Vagina (tissue), 2 donors: ENCODE results near the gene PRG2. TPM values are rescaled to one million over a fixed set of nuclear protein-coding genes. Genes with fewer than 3 reads are reported as not detected.
A peak's percentile ranks its signal among the peaks of the same experiment; 100 is the strongest.

Experiments used
- DNase-seq, 2 donors: peaks; one replicate each; pipeline ENCODE4 v3.0.0-alpha.2; 2017; ENCODE audit errors: extremely low spot score in 2 of 2
- H3K27ac ChIP-seq: fragments of 200-600 bp; sonication (generic); one replicate; pipeline ENCODE4 v1.5.1; 2019
- H3K27me3 ChIP-seq: fragments of 200-600 bp; sonication (generic); one replicate; pipeline ENCODE4 v1.5.1; 2019
- H3K36me3 ChIP-seq, 2 donors: fragments of 200-600 bp; sonication (generic); one replicate each; pipeline ENCODE4 v1.5.1; 2017 to 2019
- H3K4me1 ChIP-seq: fragments of 200-600 bp; sonication (generic); one replicate; pipeline ENCODE4 v1.5.1; 2019
- H3K4me3 ChIP-seq, 2 donors: fragments of 200-600 bp; sonication (generic); 1 replicate in 1 of 2; 2 replicates in 1 of 2; pipeline ENCODE4 v1.5.1; 2016 to 2019
- H3K9me3 ChIP-seq: fragments of 200-600 bp; sonication (generic); one replicate; pipeline ENCODE4 v1.5.1; 2019
- CTCF ChIP-seq, 3 experiments: fragments of 450-650 bp in 2 of 3; fragments of 200-600 bp in 1 of 3; sonication (generic) in 1 of 3; IDR thresholded peaks; one replicate each; pipeline ENCODE4 v1.5.1; 2017 to 2019; ENCODE audit warnings: antibody characterized with exemption in 3 of 3, mild to moderate bottlenecking in 2 of 3, moderate library complexity in 2 of 3
- POLR2A ChIP-seq, 2 donors: fragments of 450-650 bp; IDR thresholded peaks; one replicate each; pipeline ENCODE4 v1.6.1; 2017; ENCODE audit warnings: antibody characterized with exemption in 2 of 2, mild to moderate bottlenecking in 2 of 2, moderate library complexity in 2 of 2
- POLR2AphosphoS5 ChIP-seq, 2 donors: sonication (generic); formaldehyde crosslinking; IDR thresholded peaks; one replicate each; pipeline ENCODE4 v1.9.0; 2017; ENCODE audit warnings: antibody characterized with exemption in 2 of 2, mild to moderate bottlenecking in 2 of 2, low read depth in 1 of 2; ENCODE audit not compliant: insufficient read depth in 1 of 2
- intact Hi-C: fragments of 100-400 bp; cut with DNase I; formaldehyde crosslinking; loops from one replicate; pipeline ENCODE4 v1.15.1; 2023
- total RNA-seq: library from RNA; depleted of rRNA; stranded (reverse); fragments of >200 nt; gene quantifications from one replicate; pipeline ENCODE4 v1.2.3, GENCODE V29; 2016

Gene PRG2
- total RNA-seq, 1 donor from 2014 or later, result not detected

GRCh38 chr11:57348052-57348451 lies 42.4 kb downstream of the PRG2 start:
- Histone ChIP-seq H3K4me1 (peaks cover 7% of the 10 kb centered on the region), H3K36me3 (no peaks in the 10 kb centered on the region), H3K27me3 (no peaks in the 10 kb centered on the region), H3K27ac (no peak overlapping the region), H3K4me3 (no peak overlapping the region), H3K9me3 (no peaks in the 10 kb centered on the region)
- DNase-seq, result no peak
- no peak for TF ChIP-seq POLR2A (IDR thresholded peaks at IDR 0.05)
- TF ChIP-seq POLR2AphosphoS5 (IDR thresholded peaks at IDR 0.05; ENCODE audit: insufficient read depth in 1 of 2, low read depth in 1 of 2), result no peak
- TF ChIP-seq CTCF (IDR thresholded peaks at IDR 0.05), result no peak
- intact Hi-C loops, result loop anchor here (10.0 kb wide), 2 partner anchors 147 to 177 kb away; no protein-coding TSS in a partner anchor

GRCh38 chr11:57347336-57347735 lies 43.1 kb downstream of the PRG2 start:
- Histone ChIP-seq H3K4me1 (peaks cover 7% of the 10 kb centered on the region), H3K9me3 (no peaks in the 10 kb centered on the region), H3K27ac (no peak overlapping the region), H3K4me3 (no peak overlapping the region), H3K36me3 (no peaks in the 10 kb centered on the region), H3K27me3 (no peaks in the 10 kb centered on the region)
- TF ChIP-seq CTCF (IDR thresholded peaks at IDR 0.05) (no peak), POLR2A (IDR thresholded peaks at IDR 0.05) (no peak), POLR2AphosphoS5 (IDR thresholded peaks at IDR 0.05; ENCODE audit: insufficient read depth in 1 of 2, low read depth in 1 of 2) (no peak)
- intact Hi-C loops, result loop anchor here (10.0 kb wide), 2 partner anchors 147 to 177 kb away; no protein-coding TSS in a partner anchor
- DNase-seq, result no peak

- no peak for TF ChIP-seq POLR2A (IDR thresholded peaks at IDR 0.05)
- peak; percentile 23 to 67 (median 54) for TF ChIP-seq CTCF (IDR thresholded peaks at IDR 0.05)
- Histone ChIP-seq H3K4me3 (no peak overlapping the region), H3K36me3 (no peaks in the 10 kb centered on the region), H3K27ac (no peak overlapping the region), H3K4me1 (peaks cover 7% of the 10 kb centered on the region), H3K27me3 (no peaks in the 10 kb centered on the region), H3K9me3 (no peaks in the 10 kb centered on the region)
- intact Hi-C loops, result loop anchor here (10.0 kb wide), 2 partner anchors 149 to 179 kb away; no protein-coding TSS in a partner anchor
- DNase-seq, result no peak
Measured at GRCh38 chr11:57345555-57346211, 44.8 kb downstream of the PRG2 start.

GRCh38 chr11:57344826-57345225 lies 45.6 kb downstream of the PRG2 start:
- intact Hi-C loops, result loop anchor here (10.0 kb wide), 2 partner anchors 150 to 180 kb away; no protein-coding TSS in a partner anchor
- Histone ChIP-seq H3K27me3 (no peaks in the 10 kb centered on the region), H3K4me3 (no peak overlapping the region), H3K4me1 (peaks cover 6% of the 10 kb centered on the region), H3K27ac (no peak overlapping the region), H3K9me3 (no peaks in the 10 kb centered on the region), H3K36me3 (no peaks in the 10 kb centered on the region)
- DNase-seq, result no peak
- TF ChIP-seq POLR2AphosphoS5 (IDR thresholded peaks at IDR 0.05; ENCODE audit: insufficient read depth in 1 of 2, low read depth in 1 of 2) (no peak), POLR2A (IDR thresholded peaks at IDR 0.05) (no peak), CTCF (IDR thresholded peaks at IDR 0.05) (no peak)

GRCh38 chr11:57343825-57344224 lies 46.6 kb downstream of the PRG2 start:
- H3K4me3 ChIP-seq, result no peak overlapping the region
- no peak for DNase-seq
- TF ChIP-seq POLR2A (IDR thresholded peaks at IDR 0.05) (no peak), CTCF (IDR thresholded peaks at IDR 0.05) (no peak)

More at GRCh38 chr11:57343825-57344224, 46.6 kb downstream of the PRG2 start:
- Histone ChIP-seq H3K9me3 (no peaks in the 10 kb centered on the region), H3K27me3 (no peaks in the 10 kb centered on the region), H3K36me3 (no peaks in the 10 kb centered on the region), H3K4me1 (no peaks in the 10 kb centered on the region), H3K27ac (no peak overlapping the region)
- intact Hi-C loops, result loop anchor here (10.0 kb wide), 2 partner anchors 151 to 181 kb away; no protein-coding TSS in a partner anchor
